Type B pancreatic cell (in vitro differentiated cells): ENCODE measurements around the gene INS. TPM values are rescaled to one million over a fixed set of nuclear protein-coding genes. Genes with fewer than 3 reads are reported as not detected.

Experiments used
- DNase-seq: peaks from one replicate; pipeline ENCODE4 v3.0.0; 2021; ENCODE audit warnings: mixed read lengths; ENCODE audit not compliant: unreplicated experiment; ENCODE audit errors: extremely low spot score
- H3K27ac Mint-ChIP-seq: 2 replicates; pipeline ENCODE4 v1.8.0; 2021; ENCODE audit warnings: mild to moderate bottlenecking, mixed read lengths
- H3K27me3 Mint-ChIP-seq: 2 replicates; pipeline ENCODE4 v1.8.0; 2021; ENCODE audit warnings: mixed read lengths
- H3K36me3 Mint-ChIP-seq: 2 replicates; pipeline ENCODE4 v1.8.0; 2021; ENCODE audit warnings: mixed read lengths
- H3K4me1 Mint-ChIP-seq: one replicate; pipeline ENCODE4 v1.8.0; 2021; ENCODE audit warnings: mixed read lengths; ENCODE audit not compliant: unreplicated experiment
- H3K4me3 Mint-ChIP-seq: 2 replicates; pipeline ENCODE4 v1.8.0; 2021; ENCODE audit warnings: mild to moderate bottlenecking, mixed read lengths
- H3K9me3 Mint-ChIP-seq: 2 replicates; pipeline ENCODE4 v1.8.0; 2021; ENCODE audit warnings: mixed read lengths
- total RNA-seq: library from RNA; stranded (reverse); gene quantifications from 2 replicates; pipeline ENCODE4 v1.2.1, GENCODE V29; 2021; ENCODE audit warnings: low replicate concordance
- TF ChIP-seq, protein P1 (sequence below): fragments of 200-600 bp; sonication (generic); conservative IDR thresholded peaks from 2 replicates; pipeline ENCODE4 v1.5.0; 2021; ENCODE audit warnings: antibody characterized with exemption, mild to moderate bottlenecking

INS gene
- total RNA-seq, 1 donor from 2014 or later, result 1,584 TPM

DNA sequence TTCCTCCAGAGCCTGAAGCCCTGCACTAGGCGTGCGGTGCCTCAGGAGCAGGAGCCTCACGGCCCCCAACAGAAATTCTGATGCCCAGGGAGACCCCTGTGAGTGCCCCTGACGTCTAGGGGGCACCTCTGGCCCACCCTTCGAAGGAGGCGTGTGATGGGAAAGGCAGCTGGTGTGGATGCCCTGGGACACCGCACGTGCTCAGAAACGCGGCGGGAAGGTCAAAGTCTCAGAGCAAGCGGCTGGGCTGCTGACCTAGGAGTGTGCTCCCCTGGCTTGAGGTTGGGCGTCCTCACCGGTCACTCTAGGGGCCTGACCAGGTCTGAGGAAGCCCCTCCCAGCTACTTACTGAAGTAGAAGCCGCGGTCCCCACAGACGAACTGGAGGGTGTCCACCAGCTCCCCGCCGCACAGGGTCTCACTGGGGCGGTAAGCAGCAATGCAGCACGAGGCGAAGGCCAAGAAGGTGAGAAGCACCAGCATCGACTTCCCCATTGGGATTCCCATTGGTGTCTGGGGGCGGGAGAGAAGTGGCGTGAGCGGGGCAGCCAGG lies 25.9 kb downstream of the INS start:
- DNase-seq, result no peak
- Mint-ChIP-seq H3K4me3 (peak overlapping the region; percentile 89), H3K4me1 (peaks cover 3% of the 10 kb centered on the region), H3K36me3 (peaks cover 21% of the 10 kb centered on the region), H3K27me3 (peaks cover 35% of the 10 kb centered on the region), H3K9me3 (no peaks in the 10 kb centered on the region), H3K27ac (peak overlapping the region; percentile 81)
- TF ChIP-seq, protein P1, sequence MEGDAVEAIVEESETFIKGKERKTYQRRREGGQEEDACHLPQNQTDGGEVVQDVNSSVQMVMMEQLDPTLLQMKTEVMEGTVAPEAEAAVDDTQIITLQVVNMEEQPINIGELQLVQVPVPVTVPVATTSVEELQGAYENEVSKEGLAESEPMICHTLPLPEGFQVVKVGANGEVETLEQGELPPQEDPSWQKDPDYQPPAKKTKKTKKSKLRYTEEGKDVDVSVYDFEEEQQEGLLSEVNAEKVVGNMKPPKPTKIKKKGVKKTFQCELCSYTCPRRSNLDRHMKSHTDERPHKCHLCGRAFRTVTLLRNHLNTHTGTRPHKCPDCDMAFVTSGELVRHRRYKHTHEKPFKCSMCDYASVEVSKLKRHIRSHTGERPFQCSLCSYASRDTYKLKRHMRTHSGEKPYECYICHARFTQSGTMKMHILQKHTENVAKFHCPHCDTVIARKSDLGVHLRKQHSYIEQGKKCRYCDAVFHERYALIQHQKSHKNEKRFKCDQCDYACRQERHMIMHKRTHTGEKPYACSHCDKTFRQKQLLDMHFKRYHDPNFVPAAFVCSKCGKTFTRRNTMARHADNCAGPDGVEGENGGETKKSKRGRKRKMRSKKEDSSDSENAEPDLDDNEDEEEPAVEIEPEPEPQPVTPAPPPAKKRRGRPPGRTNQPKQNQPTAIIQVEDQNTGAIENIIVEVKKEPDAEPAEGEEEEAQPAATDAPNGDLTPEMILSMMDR, result no peak

DNA sequence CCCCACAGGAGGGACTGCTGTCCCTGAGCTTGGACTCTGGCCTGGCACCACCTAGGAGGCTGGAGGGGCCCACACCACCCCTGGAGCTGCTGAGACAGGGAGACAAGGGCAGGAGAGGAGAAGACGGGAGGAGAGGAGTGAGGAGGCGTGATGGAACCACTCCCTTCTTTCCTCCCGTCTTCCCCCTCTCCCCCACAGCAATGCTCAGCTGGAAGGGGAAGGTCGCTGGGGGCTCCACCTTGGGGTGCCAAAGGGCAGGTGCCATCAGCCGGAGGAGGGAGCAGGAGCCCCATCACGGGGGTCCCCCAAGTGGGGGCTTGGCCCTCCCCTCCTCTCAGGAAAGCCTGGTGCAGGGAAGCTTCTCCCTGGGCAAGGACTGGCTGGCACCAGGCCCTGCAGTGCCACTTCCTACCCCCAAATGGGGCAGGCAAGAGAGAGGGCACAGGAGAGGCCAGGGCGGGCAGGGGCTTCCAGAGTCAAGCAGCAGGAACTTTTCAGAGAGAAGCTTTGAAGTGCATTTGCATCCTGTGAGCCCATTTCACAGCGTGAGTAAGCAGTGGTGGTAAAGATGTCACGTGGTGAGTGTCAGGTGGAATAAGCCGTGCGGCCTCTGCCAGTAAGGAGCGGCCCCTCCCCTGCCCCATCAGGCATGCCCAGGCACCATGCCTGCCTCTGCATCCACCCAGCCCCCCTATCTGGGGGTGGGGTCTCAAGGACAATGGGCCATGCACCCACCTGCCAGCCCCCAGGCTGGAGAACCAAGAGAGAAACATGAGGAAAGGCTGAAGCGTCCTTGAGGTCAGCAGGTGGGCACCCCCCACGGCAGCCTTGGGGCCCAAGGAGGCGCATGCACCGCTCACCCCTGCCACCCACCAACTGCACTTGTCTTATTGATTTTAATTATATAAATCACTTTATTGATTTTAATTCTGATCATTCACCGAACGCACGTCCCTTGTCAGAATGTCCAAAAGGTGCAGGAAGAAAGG lies 26.7 kb downstream of the INS start:
- no peak for DNase-seq
- peaks cover 21% of the 10 kb centered on the region for H3K36me3 Mint-ChIP-seq
- H3K4me1 Mint-ChIP-seq, result peaks cover 3% of the 10 kb centered on the region
- peaks cover 33% of the 10 kb centered on the region for H3K27me3 Mint-ChIP-seq
- no peak overlapping the region for H3K27ac Mint-ChIP-seq
- TF ChIP-seq, protein P1, result no peak
- H3K4me3 Mint-ChIP-seq, result peak overlapping the region; percentile 89
- H3K9me3 Mint-ChIP-seq, result no peaks in the 10 kb centered on the region

DNA sequence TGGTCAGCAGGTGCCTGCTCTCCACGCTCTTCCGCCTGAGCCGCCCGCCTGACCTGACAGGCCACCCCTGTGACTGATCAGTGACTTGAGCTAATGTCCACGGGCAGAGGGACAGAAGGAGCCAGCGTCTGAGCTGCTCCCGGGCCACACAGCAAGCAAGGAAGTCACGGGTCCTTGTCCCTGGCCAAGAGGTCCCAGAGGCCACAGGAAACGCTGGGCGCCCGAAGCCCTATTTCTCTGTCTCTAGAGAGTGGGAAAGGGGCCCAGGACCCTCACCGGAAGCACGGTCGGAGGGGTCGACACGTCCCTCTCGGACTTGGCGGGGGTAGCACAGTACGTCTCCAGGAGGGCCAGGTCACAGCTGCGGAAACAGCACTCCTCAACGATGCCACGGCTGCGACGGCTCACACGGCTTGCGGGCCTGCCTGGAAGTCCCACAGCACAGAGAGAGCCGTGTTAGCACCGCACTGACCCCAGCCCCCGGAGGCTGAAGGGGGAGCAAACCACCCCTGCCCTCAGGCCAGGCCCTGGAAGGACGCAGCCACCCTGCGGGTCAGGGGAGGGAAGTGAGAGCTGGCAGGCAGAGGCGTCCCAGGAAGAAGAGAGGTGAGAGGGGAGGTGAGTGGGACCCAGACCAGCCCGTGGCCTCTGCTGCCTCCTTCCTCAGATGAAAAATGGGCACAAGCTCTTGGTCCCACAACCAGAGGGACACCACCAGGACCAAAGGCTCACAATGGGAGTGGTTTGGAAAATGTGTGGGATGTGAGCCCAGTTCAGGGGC lies 27.6 kb downstream of the INS start:
- peaks cover 36% of the 10 kb centered on the region for H3K27me3 Mint-ChIP-seq
- DNase-seq, result no peak
- peaks cover 21% of the 10 kb centered on the region for H3K36me3 Mint-ChIP-seq
- TF ChIP-seq, protein P1, result no peak
- H3K27ac Mint-ChIP-seq, result peak overlapping the region; percentile 48
- H3K4me1 Mint-ChIP-seq, result peaks cover 8% of the 10 kb centered on the region
- H3K9me3 Mint-ChIP-seq, result no peaks in the 10 kb centered on the region
- peak overlapping the region; percentile 67 for H3K4me3 Mint-ChIP-seq

DNA sequence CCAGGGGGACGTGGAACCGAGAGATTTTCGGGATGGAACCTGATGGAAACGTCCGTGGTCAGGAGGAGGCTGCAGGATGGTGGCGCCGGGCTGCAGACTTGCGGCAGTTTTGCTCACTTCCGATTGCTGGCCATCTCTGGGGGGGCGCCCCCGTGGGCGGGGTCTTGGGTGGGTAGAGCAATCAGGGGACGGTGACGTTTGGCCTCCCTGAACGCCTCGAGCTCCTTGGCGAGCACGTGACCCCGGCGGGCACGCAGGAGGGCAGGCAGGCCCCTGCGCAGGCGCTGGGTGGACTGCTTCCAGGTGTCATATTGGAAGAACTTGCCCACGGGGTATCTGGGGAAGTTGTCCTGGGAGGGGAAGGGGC lies 28.2 kb downstream of the INS start:
- Mint-ChIP-seq H3K9me3 (no peaks in the 10 kb centered on the region), H3K4me3 (peak overlapping the region; percentile 28), H3K4me1 (peaks cover 8% of the 10 kb centered on the region), H3K27ac (peak overlapping the region; percentile 48), H3K27me3 (peaks cover 34% of the 10 kb centered on the region), H3K36me3 (peaks cover 21% of the 10 kb centered on the region)
- no peak for DNase-seq
- TF ChIP-seq, protein P1, result no peak

DNA sequence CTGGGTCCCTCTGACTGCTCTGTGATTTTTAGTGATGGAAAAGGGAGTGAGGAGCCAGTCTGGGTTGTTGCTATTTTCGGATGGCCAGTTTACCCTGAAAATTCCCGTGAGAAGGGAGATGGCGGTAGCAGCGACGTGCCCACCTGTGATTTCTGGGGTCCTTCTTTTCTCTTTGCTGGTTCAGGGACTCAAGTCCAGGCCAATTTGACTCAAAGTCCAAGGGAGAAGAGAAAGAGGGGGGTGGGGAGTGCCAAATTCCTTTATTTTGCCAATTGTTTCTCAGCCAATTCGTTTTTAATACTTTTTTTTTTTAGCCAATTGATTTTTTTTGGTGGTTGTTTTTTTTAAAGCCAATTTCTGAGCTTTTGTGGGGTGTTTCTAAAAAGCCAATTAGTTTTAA lies 28.8 kb downstream of the INS start:
- Mint-ChIP-seq H3K36me3 (peaks cover 21% of the 10 kb centered on the region), H3K4me3 (peak overlapping the region; percentile 71), H3K4me1 (peaks cover 8% of the 10 kb centered on the region), H3K27me3 (peaks cover 34% of the 10 kb centered on the region), H3K27ac (peak overlapping the region; percentile 83), H3K9me3 (no peaks in the 10 kb centered on the region)
- TF ChIP-seq, protein P1, result no peak
- DNase-seq, result no peak
